ENCODE measurements around the gene MED7.

DNA sequence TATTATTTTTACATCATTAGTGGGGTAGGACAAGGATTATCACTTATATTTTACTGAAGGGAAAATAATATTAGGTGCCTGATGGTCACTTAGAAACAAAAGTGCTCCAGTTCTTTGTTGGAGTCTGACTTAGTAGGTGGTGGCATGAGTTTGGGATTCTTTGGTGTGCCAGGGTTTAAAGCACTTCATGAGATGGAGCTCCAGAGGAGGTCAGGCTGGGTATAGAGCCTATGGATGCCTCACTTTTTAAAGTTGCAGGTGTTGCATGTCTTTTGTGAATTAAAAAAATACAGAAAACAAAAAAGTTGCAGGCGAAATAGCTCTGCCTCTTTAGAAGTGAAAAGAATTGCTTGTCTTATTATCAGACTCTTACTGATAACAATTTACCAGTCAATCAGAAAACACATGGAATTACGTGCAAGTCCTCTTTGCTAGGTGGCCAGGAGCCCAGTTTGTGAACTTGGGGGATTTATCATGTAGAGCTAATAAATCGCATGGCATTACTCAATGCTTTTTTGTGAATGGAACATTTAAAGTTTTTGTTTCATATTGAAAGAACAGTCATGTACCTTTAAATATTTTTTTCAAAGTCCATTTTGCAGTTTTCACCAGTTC is 39.6 kb upstream of the MED7 start:
- TF ChIP-seq, protein P1, sequence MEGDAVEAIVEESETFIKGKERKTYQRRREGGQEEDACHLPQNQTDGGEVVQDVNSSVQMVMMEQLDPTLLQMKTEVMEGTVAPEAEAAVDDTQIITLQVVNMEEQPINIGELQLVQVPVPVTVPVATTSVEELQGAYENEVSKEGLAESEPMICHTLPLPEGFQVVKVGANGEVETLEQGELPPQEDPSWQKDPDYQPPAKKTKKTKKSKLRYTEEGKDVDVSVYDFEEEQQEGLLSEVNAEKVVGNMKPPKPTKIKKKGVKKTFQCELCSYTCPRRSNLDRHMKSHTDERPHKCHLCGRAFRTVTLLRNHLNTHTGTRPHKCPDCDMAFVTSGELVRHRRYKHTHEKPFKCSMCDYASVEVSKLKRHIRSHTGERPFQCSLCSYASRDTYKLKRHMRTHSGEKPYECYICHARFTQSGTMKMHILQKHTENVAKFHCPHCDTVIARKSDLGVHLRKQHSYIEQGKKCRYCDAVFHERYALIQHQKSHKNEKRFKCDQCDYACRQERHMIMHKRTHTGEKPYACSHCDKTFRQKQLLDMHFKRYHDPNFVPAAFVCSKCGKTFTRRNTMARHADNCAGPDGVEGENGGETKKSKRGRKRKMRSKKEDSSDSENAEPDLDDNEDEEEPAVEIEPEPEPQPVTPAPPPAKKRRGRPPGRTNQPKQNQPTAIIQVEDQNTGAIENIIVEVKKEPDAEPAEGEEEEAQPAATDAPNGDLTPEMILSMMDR (IDR thresholded peaks at IDR 0.05; ENCODE audit: poor library complexity, severe bottlenecking): no peak
- TF ChIP-seq EZH2 (IDR thresholded peaks at IDR 0.05; ENCODE audit: borderline replicate concordance, insufficient read depth, low read length, poor library complexity, severe bottlenecking) (no peak), REST (IDR thresholded peaks at IDR 0.05; ENCODE audit: borderline replicate concordance) (no peak), EP300 (conservative IDR thresholded peaks at IDR 0.05; ENCODE audit: poor library complexity, severe bottlenecking) (no peak)

Measured in neural cell (in vitro differentiated cells).